WTC11 (cell line): ENCODE data around the gene FAM3B. TPM values are rescaled to one million over a fixed set of nuclear protein-coding genes. Genes with fewer than 3 reads are reported as not detected.

Source experiments
- ATAC-seq: fragments of 200-7000 bp; cut with Tn5 transposase; 2 replicates; pipeline ENCODE4 v1.10.0; 2021; ENCODE audit warnings: mild to moderate bottlenecking, moderate library complexity
- CTCF ChIA-PET: fragments of 300-600 bp; sonication (Branson Sonifier 250); formaldehyde crosslinking; loops from one replicate; lab custom pipeline; 2021; ENCODE audit warnings: antibody characterized with exemption; lab: Charles Lee
- POLR2A ChIA-PET: fragments of 350-600 bp; sonication (Branson Sonifier 250); formaldehyde crosslinking; loops from one replicate; lab custom pipeline; 2021; ENCODE audit warnings: antibody characterized with exemption; lab: Charles Lee
- DNase-seq: peaks from one replicate; pipeline ENCODE4 v3.0.0; 2021; ENCODE audit warnings: low spot score
- H3K27ac Mint-ChIP-seq: 2 replicates; pipeline ENCODE4 v1.8.0; 2021; ENCODE audit warnings: mixed read lengths
- H3K27me3 Mint-ChIP-seq: 2 replicates; pipeline ENCODE4 v1.8.0; 2021; ENCODE audit warnings: low read depth, mild to moderate bottlenecking, moderate library complexity, mixed read lengths
- H3K36me3 Mint-ChIP-seq: 2 replicates; pipeline ENCODE4 v1.8.0; 2021; ENCODE audit warnings: mixed read lengths
- H3K4me1 Mint-ChIP-seq: 2 replicates; pipeline ENCODE4 v1.8.0; 2022; ENCODE audit warnings: mixed read lengths
- H3K4me3 Mint-ChIP-seq: 2 replicates; pipeline ENCODE4 v1.8.0; 2021; ENCODE audit warnings: mild to moderate bottlenecking, moderate library complexity, mixed read lengths
- H3K9me3 Mint-ChIP-seq: 2 replicates; pipeline ENCODE4 v1.8.0; 2021; ENCODE audit warnings: mixed read lengths
- ELF4 ChIP-seq: sonication (generic); formaldehyde crosslinking; IDR thresholded peaks from 2 replicates; pipeline ENCODE4 v1.8.1; 2022; ENCODE audit warnings: low read depth, mild to moderate bottlenecking, moderate library complexity, missing genetic modification reagents
- GRHL2 ChIP-seq: fragments of 250-450 bp; sonication (Bioruptor Pico); IDR thresholded peaks from 2 replicates; pipeline ENCODE4 v1.8.0; 2022; ENCODE audit warnings: mild to moderate bottlenecking, moderate library complexity; ENCODE audit not compliant: insufficient replicate concordance, severe bottlenecking
- JAZF1 ChIP-seq: fragments of 250-450 bp; sonication (Bioruptor Pico); IDR thresholded peaks from 2 replicates; pipeline ENCODE4 v1.9.0; 2021; ENCODE audit warnings: moderate library complexity, mild to moderate bottlenecking, inconsistent platforms
- MXD4 ChIP-seq: fragments of 250-450 bp; sonication (Bioruptor Pico); IDR thresholded peaks from 2 replicates; pipeline ENCODE4 v1.8.0; 2021; ENCODE audit warnings: mild to moderate bottlenecking, moderate library complexity, borderline replicate concordance
- NFATC4 ChIP-seq: fragments of 250-450 bp; sonication (Bioruptor Pico); IDR thresholded peaks from 2 replicates; pipeline ENCODE4 v1.9.0; 2021; ENCODE audit warnings: mild to moderate bottlenecking
- TEAD4 ChIP-seq: sonication (generic); formaldehyde crosslinking; IDR thresholded peaks from 2 replicates; pipeline ENCODE4 v1.8.0; 2022; ENCODE audit warnings: mild to moderate bottlenecking, missing genetic modification reagents
- ZNF219 ChIP-seq: sonication (generic); formaldehyde crosslinking; IDR thresholded peaks from 2 replicates; pipeline ENCODE4 v1.8.0; 2023; ENCODE audit warnings: missing genetic modification reagents, mild to moderate bottlenecking, borderline replicate concordance
- ZNF416 ChIP-seq: fragments of 250-450 bp; sonication (Bioruptor Pico); IDR thresholded peaks from 2 replicates; pipeline ENCODE4 v1.9.0; 2021; ENCODE audit warnings: mild to moderate bottlenecking, inconsistent platforms
- ZNF423 ChIP-seq: fragments of 250-450 bp; sonication (Bioruptor Pico); IDR thresholded peaks from 2 replicates; pipeline ENCODE4 v2.1.2; 2022; ENCODE audit warnings: mild to moderate bottlenecking, moderate library complexity
- total RNA-seq: library from RNA; stranded (reverse); gene quantifications from 3 replicates; pipeline ENCODE4 v1.2.3, GENCODE V29; 2021
- TF ChIP-seq, protein P1 (sequence below): sonication (generic); formaldehyde crosslinking; IDR thresholded peaks from 2 replicates; pipeline ENCODE4 v1.8.0; 2022; ENCODE audit warnings: mild to moderate bottlenecking, missing genetic modification reagents
- TF ChIP-seq, protein P2 (sequence below): sonication (generic); formaldehyde crosslinking; IDR thresholded peaks from 2 replicates; pipeline ENCODE4 v1.8.1; 2022; ENCODE audit warnings: missing genetic modification reagents, borderline replicate concordance
- TF ChIP-seq, protein P3 (sequence below): sonication (generic); formaldehyde crosslinking; IDR thresholded peaks from 2 replicates; pipeline ENCODE4 v1.8.1; 2022; ENCODE audit warnings: low read depth, mild to moderate bottlenecking, moderate library complexity, missing genetic modification reagents, borderline replicate concordance
- TF ChIP-seq, protein P4 (sequence below): sonication (generic); formaldehyde crosslinking; IDR thresholded peaks from 2 replicates; pipeline ENCODE4 v1.8.1; 2022; ENCODE audit warnings: mild to moderate bottlenecking, missing genetic modification reagents, moderate library complexity, borderline replicate concordance

The FAM3B gene
- total RNA-seq, 1 experiment from 2014 or later = 1.4 TPM

DNA sequence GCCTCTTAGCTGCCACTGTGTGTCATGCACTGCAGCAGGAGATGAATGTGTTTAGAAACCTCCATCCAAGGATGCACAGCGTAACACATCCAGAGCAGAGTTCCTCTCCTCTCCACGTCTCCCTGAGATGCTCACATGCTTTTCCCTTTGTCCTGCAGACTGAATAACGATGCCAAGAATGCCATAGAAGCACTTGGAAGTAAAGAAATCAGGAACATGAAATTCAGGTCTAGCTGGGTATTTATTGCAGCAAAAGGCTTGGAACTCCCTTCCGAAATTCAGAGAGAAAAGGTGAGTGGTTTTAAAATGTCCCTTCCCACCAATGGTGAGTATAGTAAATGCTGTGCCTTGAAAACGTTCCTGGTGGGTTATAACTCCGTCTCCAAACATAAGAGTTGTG, 31.8 kb downstream of the FAM3B start (continued):
- TF ChIP-seq, protein P1, sequence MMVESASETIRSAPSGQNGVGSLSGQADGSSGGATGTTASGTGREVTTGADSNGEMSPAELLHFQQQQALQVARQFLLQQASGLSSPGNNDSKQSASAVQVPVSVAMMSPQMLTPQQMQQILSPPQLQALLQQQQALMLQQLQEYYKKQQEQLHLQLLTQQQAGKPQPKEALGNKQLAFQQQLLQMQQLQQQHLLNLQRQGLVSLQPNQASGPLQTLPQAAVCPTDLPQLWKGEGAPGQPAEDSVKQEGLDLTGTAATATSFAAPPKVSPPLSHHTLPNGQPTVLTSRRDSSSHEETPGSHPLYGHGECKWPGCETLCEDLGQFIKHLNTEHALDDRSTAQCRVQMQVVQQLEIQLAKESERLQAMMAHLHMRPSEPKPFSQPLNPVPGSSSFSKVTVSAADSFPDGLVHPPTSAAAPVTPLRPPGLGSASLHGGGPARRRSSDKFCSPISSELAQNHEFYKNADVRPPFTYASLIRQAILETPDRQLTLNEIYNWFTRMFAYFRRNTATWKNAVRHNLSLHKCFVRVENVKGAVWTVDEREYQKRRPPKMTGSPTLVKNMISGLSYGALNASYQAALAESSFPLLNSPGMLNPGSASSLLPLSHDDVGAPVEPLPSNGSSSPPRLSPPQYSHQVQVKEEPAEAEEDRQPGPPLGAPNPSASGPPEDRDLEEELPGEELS (CRISPR knock-in tag) = no peak
- TF ChIP-seq ELF4 (CRISPR knock-in tag) (no peak), TEAD4 (CRISPR knock-in tag) (no peak)

DNA sequence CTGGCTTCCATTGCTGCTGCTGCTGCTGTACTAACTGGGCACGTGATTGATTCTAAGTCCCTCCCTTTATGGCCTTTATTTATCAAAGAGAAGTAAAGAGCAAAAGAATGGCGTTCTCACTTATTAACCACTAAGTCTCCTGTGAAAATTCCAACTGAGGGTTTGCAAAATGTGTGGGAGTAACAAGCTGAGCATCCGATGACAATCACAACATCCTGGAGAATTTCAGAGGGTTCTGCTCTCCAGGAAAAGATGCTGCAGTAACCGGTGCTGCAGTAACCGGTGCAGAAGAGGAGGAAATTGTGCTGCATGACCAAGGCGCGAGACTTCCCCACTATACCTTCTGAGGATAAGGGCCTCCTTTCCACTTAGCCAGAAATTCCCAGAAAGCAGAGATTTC, 32.5 kb downstream of the FAM3B start:
- Mint-ChIP-seq H3K27ac (no peak overlapping the region), H3K27me3 (no peaks in the 10 kb centered on the region), H3K4me3 (no peak overlapping the region), H3K9me3 (no peaks in the 10 kb centered on the region), H3K4me1 (no peaks in the 10 kb centered on the region), H3K36me3 (no peaks in the 10 kb centered on the region)
- no peak for DNase-seq
- CTCF ChIA-PET = no interaction called here
- no peak for ATAC-seq
- POLR2A ChIA-PET = no interaction called here
- TF ChIP-seq JAZF1 (CRISPR knock-in tag) = no peak
- TF ChIP-seq, protein P2, sequence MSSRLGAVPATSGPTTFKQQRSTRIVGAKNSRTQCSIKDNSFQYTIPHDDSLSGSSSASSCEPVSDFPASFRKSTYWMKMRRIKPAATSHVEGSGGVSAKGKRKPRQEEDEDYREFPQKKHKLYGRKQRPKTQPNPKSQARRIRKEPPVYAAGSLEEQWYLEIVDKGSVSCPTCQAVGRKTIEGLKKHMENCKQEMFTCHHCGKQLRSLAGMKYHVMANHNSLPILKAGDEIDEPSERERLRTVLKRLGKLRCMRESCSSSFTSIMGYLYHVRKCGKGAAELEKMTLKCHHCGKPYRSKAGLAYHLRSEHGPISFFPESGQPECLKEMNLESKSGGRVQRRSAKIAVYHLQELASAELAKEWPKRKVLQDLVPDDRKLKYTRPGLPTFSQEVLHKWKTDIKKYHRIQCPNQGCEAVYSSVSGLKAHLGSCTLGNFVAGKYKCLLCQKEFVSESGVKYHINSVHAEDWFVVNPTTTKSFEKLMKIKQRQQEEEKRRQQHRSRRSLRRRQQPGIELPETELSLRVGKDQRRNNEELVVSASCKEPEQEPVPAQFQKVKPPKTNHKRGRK (CRISPR knock-in tag) = no peak
- TF ChIP-seq ZNF423 (CRISPR knock-in tag) = no peak

DNA sequence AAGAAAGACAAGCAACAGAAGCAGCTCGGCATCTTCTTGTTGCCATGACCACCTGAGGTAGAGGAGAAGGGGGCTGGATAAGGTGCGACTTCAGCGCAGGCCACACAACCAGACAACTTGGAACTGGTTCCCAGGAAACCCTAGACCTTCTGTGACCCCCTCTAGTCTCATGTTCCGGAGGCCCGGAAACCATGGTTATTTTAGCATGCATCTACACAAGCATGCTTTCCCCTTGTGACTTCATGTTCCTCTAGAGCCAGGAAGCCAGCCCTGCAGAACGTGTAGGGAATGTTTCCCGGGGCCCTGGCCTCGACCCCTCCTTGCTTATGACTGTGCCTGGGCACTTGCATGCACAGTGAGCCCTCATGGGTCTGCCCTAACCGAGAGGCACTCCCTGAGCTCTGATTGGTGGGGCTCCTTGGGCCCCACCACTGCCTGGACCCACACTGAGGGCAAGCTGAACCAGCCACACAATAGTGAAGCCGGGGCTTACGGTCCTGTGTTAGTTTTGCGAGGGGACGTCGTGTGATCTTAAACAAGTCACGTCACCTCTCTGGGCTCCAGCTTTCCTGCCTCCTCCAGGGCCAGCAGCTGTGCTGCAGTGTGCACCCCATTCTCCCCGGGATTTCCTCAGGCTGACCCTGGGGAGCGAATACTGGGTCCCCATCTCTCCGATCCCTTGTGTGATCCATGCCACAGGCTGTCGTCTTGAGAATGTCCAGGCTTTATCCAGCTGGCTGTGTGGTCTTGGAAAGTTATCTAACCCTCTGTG, 33.2 kb downstream of the FAM3B start:
- Mint-ChIP-seq H3K4me3 (no peak overlapping the region), H3K36me3 (no peaks in the 10 kb centered on the region), H3K4me1 (no peaks in the 10 kb centered on the region), H3K27me3 (no peaks in the 10 kb centered on the region), H3K9me3 (no peaks in the 10 kb centered on the region), H3K27ac (0 out of 2 replicates have a peak overlapping the region, but pooled peaks have one; percentile 27)
- ATAC-seq (no peak), DNase-seq (no peak)
- POLR2A ChIA-PET = no interaction called here
- CTCF ChIA-PET = interaction anchor here (0.7 to 0.9 kb wide), 3 partner anchors 10 to 67 kb away, joined by 3 read pairs; no protein-coding TSS in a partner anchor
- TF ChIP-seq, protein P3, sequence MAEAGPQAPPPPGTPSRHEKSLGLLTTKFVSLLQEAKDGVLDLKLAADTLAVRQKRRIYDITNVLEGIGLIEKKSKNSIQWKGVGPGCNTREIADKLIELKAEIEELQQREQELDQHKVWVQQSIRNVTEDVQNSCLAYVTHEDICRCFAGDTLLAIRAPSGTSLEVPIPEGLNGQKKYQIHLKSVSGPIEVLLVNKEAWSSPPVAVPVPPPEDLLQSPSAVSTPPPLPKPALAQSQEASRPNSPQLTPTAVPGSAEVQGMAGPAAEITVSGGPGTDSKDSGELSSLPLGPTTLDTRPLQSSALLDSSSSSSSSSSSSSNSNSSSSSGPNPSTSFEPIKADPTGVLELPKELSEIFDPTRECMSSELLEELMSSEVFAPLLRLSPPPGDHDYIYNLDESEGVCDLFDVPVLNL (CRISPR knock-in tag) = no peak
- TF ChIP-seq ZNF219 (no peak), ZNF416 (CRISPR knock-in tag) (no peak)

DNA sequence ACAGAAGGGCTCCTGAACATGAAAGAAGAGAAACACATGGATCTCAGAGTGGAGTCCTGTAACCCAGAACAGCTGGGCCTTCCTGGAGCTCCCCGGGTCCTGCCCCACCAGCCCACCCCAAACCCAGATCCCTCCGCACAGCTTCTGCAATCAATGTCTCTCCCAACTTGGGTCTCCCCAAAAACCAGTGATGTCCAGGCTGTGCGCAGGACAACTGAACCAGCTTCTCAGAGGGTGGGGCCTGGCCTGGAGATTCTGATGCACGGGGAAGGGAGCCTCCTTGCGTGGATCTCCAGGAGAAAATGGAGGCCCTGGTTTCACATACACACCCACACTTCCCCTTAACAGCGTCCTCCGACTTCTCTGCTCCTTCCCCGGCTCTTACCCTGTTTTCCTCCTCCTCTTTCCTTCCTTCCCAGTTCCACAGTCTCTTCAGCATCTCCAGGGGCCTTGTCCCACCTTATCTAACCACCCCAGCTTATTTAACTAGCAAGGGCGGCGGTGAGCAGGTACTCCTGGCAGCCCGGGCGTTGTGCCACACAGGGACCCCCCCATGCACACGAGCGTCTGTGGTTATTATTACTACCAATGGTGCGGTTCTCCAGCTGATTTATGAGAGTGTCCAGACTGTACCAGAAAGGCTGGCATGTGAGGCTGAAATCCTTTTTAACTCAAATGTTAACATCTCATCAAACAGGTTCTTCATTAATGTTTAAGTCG, 34.0 kb downstream of the FAM3B start:
- H3K27ac Mint-ChIP-seq = 0 out of 2 replicates have a peak overlapping the region, but pooled peaks have one; percentile 27
- POLR2A ChIA-PET = no interaction called here
- no peaks in the 10 kb centered on the region for H3K4me1 Mint-ChIP-seq
- TF ChIP-seq GRHL2 (CRISPR knock-in tag) (no peak), NFATC4 (CRISPR knock-in tag) (no peak), MXD4 (CRISPR knock-in tag) (no peak)
- TF ChIP-seq, protein P4, sequence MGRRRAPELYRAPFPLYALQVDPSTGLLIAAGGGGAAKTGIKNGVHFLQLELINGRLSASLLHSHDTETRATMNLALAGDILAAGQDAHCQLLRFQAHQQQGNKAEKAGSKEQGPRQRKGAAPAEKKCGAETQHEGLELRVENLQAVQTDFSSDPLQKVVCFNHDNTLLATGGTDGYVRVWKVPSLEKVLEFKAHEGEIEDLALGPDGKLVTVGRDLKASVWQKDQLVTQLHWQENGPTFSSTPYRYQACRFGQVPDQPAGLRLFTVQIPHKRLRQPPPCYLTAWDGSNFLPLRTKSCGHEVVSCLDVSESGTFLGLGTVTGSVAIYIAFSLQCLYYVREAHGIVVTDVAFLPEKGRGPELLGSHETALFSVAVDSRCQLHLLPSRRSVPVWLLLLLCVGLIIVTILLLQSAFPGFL (CRISPR knock-in tag) = no peak
- H3K9me3 Mint-ChIP-seq = no peaks in the 10 kb centered on the region
- DNase-seq = no peak
- H3K36me3 Mint-ChIP-seq = no peaks in the 10 kb centered on the region
- CTCF ChIA-PET = interaction anchor here (0.7 to 0.9 kb wide), 3 partner anchors 9 to 68 kb away, joined by 3 read pairs; no protein-coding TSS in a partner anchor
- H3K4me3 Mint-ChIP-seq = no peak overlapping the region
- no peaks in the 10 kb centered on the region for H3K27me3 Mint-ChIP-seq
- ATAC-seq = no peak
